Skeletal muscle satellite cell (primary cell): ENCODE results near the gene AK4.

ENCODE experiments used
- H3K27me3 ChIP-seq: 2 replicates; pipeline ENCODE4 v1.7.0; 2013; ENCODE audit warnings: low read length; ENCODE audit not compliant: control insufficient read depth, insufficient read depth
- H3K36me3 ChIP-seq: 2 replicates; pipeline ENCODE4 v1.7.0; 2013; ENCODE audit warnings: mild to moderate bottlenecking, control low read depth, low read length; ENCODE audit not compliant: insufficient read depth
- H3K4me1 ChIP-seq: 2 replicates; pipeline ENCODE4 v1.7.0; 2013; ENCODE audit warnings: low read length; ENCODE audit not compliant: control insufficient read depth, insufficient read depth
- H3K4me2 ChIP-seq: 2 replicates; pipeline ENCODE4 v1.7.0; 2013; ENCODE audit warnings: mild to moderate bottlenecking, low read length
- H3K4me3 ChIP-seq: 2 replicates; pipeline ENCODE4 v1.7.0; 2013; ENCODE audit warnings: low read length
- H3K9ac ChIP-seq: 2 replicates; pipeline ENCODE4 v1.7.0; 2013; ENCODE audit warnings: mild to moderate bottlenecking, low read depth, low read length, moderate library complexity
- H3K9me3 ChIP-seq: replicated peaks from 2 replicates; pipeline ENCODE4 v1.7.0; 2013; ENCODE audit warnings: mild to moderate bottlenecking, control low read depth, low read length

Gene AK4

GRCh38 chr1:65167586-65168242, 19.7 kb downstream of the AK4 start:
- Histone ChIP-seq H3K4me3 (no peak overlapping the region), H3K36me3 (no peaks in the 10 kb centered on the region), H3K9ac (no peak overlapping the region), H3K9me3 (no peaks in the 10 kb centered on the region), H3K4me2 (no peak overlapping the region), H3K27me3 (no peaks in the 10 kb centered on the region), H3K4me1 (peaks cover 7% of the 10 kb centered on the region)

- peaks cover 8% of the 10 kb centered on the region for H3K4me1 ChIP-seq
Measured at GRCh38 chr1:65168867-65169266, 20.9 kb downstream of the AK4 start.

GRCh38 chr1:65170511-65171142, 22.6 kb downstream of the AK4 start:
- Histone ChIP-seq H3K4me1 (peaks cover 21% of the 10 kb centered on the region), H3K9me3 (no peaks in the 10 kb centered on the region), H3K4me2 (peak overlapping the region; percentile 21), H3K4me3 (no peak overlapping the region), H3K36me3 (no peaks in the 10 kb centered on the region), H3K9ac (no peak overlapping the region), H3K27me3 (no peaks in the 10 kb centered on the region)

More at GRCh38 chr1:65168867-65169266, 20.9 kb downstream of the AK4 start:
- Histone ChIP-seq H3K27me3 (no peaks in the 10 kb centered on the region), H3K9ac (no peak overlapping the region), H3K4me2 (no peak overlapping the region), H3K9me3 (no peaks in the 10 kb centered on the region), H3K4me3 (no peak overlapping the region), H3K36me3 (no peaks in the 10 kb centered on the region)

DNA sequence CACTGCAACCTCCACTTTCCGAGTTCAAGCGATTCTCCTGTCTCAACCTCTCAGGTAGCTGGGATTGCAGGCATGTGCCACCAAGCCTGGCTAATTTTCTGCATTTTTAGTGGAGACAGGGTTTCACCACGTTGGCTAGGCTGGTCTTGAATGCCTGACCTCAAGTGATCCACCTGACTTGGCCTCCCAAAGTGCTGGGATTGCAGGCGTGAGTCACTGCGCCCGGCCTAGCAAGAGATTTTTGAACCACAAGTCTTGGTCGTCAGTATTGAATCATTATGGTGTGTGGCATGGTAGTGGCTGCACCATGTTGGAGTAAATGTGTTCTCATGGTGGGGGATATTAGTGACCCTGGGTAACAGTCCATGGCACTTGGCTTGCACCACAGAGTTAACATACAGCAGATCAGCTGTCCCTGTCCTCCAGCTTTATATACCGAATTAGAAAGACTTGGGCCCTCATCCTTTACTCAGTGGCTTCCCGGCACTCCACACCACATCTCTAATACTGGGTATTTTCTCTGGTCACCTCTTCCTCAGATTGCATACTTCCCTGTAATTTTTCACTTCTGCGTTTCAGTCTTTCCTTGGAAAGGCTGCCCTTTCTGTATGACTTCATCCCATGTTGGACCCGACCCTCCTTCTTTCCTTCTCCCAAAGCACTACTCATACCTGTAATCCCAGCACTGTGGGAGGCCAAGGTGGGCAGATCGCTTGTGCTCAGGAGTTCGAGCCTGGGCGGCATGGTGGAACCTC, 25.1 kb downstream of the AK4 start:
- Histone ChIP-seq H3K9me3 (no peaks in the 10 kb centered on the region), H3K9ac (no peak overlapping the region)

DNA sequence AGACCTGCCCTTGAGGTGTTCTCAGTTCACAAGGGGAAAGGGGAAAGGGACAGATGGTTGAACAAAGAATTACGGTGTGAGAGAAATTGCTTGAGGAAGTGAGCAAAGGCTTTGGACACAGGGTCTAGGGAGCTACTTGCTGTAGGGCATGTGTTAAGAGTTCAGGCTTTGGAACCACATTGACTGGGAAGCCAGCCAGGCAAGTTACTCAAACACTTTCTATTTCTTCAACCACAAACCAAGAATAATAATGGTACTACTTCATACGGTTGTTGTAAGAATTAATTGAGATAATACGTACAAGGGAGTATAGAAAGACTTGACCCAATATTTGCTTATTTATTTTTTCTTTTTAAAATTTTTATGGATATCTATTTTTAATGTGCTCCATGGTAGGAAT, 26.6 kb downstream of the AK4 start:
- H3K9me3 ChIP-seq: no peaks in the 10 kb centered on the region
- no peaks in the 10 kb centered on the region for H3K36me3 ChIP-seq
- H3K4me1 ChIP-seq: peaks cover 32% of the 10 kb centered on the region
- peak overlapping the region; percentile 52 for H3K4me2 ChIP-seq
- H3K4me3 ChIP-seq: no peak overlapping the region
- no peak overlapping the region for H3K9ac ChIP-seq
- H3K27me3 ChIP-seq: no peaks in the 10 kb centered on the region

More for the DNA sequence above, 25.1 kb downstream of the AK4 start:
- Histone ChIP-seq H3K27me3 (no peaks in the 10 kb centered on the region), H3K4me1 (peaks cover 31% of the 10 kb centered on the region), H3K36me3 (no peaks in the 10 kb centered on the region), H3K4me3 (no peak overlapping the region), H3K4me2 (no peak overlapping the region)

- no peak overlapping the region for H3K4me2 ChIP-seq
- no peaks in the 10 kb centered on the region for H3K27me3 ChIP-seq
- no peaks in the 10 kb centered on the region for H3K9me3 ChIP-seq
- no peak overlapping the region for H3K9ac ChIP-seq
- no peaks in the 10 kb centered on the region for H3K36me3 ChIP-seq
- no peak overlapping the region for H3K4me3 ChIP-seq
- H3K4me1 ChIP-seq: peaks cover 29% of the 10 kb centered on the region
Measured at GRCh38 chr1:65175171-65176055, 27.4 kb downstream of the AK4 start.

GRCh38 chr1:65176056-65176450, 28.1 kb downstream of the AK4 start:
- Histone ChIP-seq H3K36me3 (no peaks in the 10 kb centered on the region), H3K9ac (no peak overlapping the region), H3K9me3 (no peaks in the 10 kb centered on the region), H3K4me3 (no peak overlapping the region), H3K4me2 (no peak overlapping the region), H3K4me1 (peaks cover 25% of the 10 kb centered on the region), H3K27me3 (no peaks in the 10 kb centered on the region)

DNA sequence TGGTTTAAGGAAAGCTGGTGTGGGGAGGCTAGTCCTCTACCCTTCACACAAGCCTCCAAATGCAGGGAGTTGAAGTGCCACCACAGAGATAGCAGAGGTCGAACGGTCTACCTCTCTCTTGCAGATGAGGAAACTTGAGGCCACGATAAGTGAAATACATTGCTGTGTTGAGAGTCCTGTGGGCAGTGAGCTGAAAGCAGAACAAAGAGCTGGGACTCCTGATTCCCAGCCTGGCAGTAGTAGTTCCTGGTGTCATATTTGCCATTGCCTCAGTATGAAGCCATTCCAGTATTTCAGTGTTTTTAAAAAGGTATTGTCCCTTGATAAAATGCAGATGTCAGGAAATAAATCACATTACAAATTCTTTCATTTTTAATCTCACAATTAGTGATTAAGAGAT, 28.6 kb downstream of the AK4 start:
- no peak overlapping the region for H3K4me2 ChIP-seq
- no peaks in the 10 kb centered on the region for H3K27me3 ChIP-seq
- peaks cover 25% of the 10 kb centered on the region for H3K4me1 ChIP-seq
- no peak overlapping the region for H3K9ac ChIP-seq
- H3K36me3 ChIP-seq: no peaks in the 10 kb centered on the region
- H3K9me3 ChIP-seq: no peaks in the 10 kb centered on the region
- H3K4me3 ChIP-seq: no peak overlapping the region

- Histone ChIP-seq H3K36me3 (no peaks in the 10 kb centered on the region), H3K4me1 (peaks cover 25% of the 10 kb centered on the region), H3K27me3 (no peaks in the 10 kb centered on the region), H3K9me3 (no peaks in the 10 kb centered on the region), H3K9ac (no peak overlapping the region), H3K4me3 (no peak overlapping the region), H3K4me2 (peak overlapping the region; percentile 1)
Measured at GRCh38 chr1:65177457-65177856, 29.5 kb downstream of the AK4 start.

GRCh38 chr1:65178235-65178634, 30.2 kb downstream of the AK4 start:
- no peak overlapping the region for H3K4me2 ChIP-seq
- no peaks in the 10 kb centered on the region for H3K9me3 ChIP-seq
- peaks cover 25% of the 10 kb centered on the region for H3K4me1 ChIP-seq
- H3K4me3 ChIP-seq: no peak overlapping the region
- H3K27me3 ChIP-seq: no peaks in the 10 kb centered on the region
- no peaks in the 10 kb centered on the region for H3K36me3 ChIP-seq
- no peak overlapping the region for H3K9ac ChIP-seq

GRCh38 chr1:65179148-65179547, 31.1 kb downstream of the AK4 start:
- no peak overlapping the region for H3K9ac ChIP-seq
- H3K27me3 ChIP-seq: no peaks in the 10 kb centered on the region
- no peaks in the 10 kb centered on the region for H3K36me3 ChIP-seq
- H3K4me1 ChIP-seq: peaks cover 21% of the 10 kb centered on the region
- no peak overlapping the region for H3K4me2 ChIP-seq
- H3K9me3 ChIP-seq: no peaks in the 10 kb centered on the region
- H3K4me3 ChIP-seq: no peak overlapping the region
